GM19463 (cell line): ENCODE measurements around the gene PAPPA2.
"Not testable (repeated sequence)": the region's sequence is repeated elsewhere in the genome, so short reads cannot be mapped to it uniquely, and the experiment has no call there.

Experiments
- ATAC-seq: cut with Tn5 transposase; IDR thresholded peaks from one replicate; pipeline ENCODE4 v1.9.1; 2021; ENCODE audit warnings: mild to moderate bottlenecking, moderate library complexity; ENCODE audit not compliant: unreplicated experiment

Gene PAPPA2

DNA sequence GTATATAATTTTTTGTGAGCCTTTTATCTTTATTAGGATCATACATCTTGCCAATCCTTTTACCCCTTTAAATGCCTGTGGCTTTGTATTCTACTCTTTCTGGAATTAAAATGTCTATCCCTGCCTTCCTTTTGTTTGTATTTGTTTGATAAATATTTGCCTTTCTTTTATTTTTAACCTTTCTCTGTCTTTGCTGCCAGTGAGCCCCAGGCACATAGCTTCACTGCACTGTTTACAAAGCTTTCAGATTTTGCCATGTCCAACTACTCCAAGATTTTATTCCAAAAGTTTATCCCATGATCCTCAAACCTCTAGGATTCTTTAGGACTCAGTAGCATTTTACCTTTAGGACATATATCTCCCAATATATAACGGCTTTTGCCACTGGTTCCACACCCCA lies 281.2 kb downstream of the PAPPA2 start:
- ATAC-seq = no peak

DNA sequence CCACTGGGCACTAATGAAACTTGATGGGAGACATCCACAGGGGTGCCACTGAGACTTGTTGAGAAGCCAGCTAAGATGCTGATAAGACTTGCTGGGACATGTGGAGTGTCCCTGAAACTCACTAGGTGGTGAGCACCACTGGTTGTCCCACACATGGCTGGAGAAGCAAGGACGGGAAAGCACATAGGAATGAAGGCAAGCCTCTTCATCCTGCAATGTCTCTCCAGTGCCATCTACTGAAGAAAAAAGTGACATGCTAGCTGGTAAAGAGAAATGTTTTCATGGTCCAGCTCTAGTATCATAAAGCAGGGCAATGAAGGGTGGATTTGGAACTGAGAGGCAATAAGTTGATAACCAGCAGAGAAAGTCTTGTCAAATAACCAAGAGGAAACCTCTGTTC lies 283.0 kb downstream of the PAPPA2 start:
- no peak for ATAC-seq

DNA sequence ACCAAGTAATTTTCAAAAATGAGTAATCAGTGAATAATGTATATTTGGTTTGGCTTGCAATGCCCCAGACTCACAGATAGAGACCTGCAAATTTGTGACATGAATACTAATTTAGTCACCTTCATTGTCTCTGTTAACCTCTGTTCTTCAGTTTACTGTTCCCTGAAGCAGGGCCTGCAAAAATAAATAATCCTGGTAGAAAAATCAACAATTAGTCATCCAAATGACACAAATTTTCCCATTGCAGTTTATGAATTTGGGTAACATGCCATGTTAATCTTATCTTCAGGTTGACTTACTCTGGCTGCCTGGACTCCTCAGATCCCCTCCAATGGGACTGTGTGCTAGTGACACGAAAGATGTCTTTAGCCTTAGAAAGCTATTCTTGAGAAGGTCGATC lies 289.5 kb downstream of the PAPPA2 start:
- no peak for ATAC-seq

DNA sequence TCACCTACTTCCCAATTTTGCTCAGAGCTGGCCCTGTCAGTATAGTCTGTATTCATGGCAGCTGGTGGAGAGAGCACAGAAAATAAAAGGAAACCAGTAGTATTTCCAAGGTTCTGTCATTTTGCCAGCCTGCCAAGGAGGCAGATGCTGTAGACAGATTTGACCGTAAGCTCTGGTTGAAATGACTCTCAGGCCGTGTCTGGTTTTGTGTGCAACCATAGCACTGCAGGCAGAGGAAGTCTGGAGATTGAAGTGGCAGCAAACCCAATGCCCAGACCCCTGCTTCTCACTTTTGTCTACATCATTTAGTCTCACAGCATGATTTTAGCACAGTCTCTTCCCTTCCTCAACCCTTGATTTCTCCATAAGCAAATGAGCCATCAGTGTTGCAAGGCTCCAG lies 291.7 kb downstream of the PAPPA2 start:
- no peak for ATAC-seq

DNA sequence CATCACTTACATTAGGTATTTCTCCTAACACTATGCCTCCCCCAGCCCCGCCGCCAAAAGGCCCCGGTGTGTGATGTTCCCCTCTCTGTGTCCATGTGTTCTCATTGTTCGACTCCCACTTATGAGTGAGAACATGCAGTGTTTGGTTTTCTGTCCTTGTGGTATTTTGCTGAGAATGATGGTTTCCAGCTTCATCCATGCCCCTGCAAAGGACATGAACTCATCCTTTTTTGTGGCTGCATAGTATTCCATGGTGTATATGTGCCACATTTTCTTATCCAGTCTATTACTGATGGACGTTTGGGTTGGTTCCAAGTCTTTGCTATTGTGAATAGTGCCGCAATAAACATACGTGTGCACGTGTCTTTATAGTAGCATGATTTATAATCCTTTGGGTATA lies 293.8 kb downstream of the PAPPA2 start:
- ATAC-seq = not testable (repeated sequence)

DNA sequence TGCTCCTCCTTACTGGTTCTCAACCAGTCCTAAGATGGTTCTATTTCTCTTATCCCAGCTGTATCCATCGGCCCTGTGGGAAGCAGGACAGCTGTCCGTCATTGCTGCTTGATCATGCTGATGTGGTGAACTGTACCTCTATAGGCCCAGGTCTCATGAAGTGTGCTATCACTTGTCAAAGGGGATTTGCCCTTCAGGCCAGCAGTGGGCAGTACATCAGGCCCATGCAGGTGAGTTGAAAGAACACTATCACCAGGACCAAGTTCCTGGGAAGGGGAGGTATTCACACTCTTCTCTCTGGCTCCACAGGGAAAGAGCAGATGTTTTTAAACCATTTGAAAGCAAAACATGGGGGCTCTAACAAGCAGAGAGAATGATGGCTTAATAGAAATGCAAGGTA lies 302.6 kb downstream of the PAPPA2 start:
- ATAC-seq = no peak

DNA sequence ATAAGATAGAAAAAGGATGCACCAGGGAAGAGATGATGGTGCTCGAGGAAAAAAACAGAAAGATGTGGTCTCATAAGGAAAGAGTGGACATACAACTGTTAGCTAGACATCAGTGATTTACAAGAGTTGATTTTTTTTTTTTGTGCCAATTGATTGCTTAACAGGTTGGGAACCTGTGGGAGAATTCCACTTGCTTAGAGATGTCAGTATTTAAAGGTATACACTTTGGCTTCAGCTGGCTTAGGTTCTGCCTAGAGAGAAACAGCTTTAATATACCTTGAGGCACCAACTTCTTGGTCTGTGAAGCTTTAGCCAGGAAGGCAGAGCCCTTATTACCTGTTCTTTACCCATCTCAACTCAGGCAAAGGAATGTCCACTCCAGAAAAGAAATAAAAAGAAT lies 303.8 kb downstream of the PAPPA2 start:
- ATAC-seq = no peak

DNA sequence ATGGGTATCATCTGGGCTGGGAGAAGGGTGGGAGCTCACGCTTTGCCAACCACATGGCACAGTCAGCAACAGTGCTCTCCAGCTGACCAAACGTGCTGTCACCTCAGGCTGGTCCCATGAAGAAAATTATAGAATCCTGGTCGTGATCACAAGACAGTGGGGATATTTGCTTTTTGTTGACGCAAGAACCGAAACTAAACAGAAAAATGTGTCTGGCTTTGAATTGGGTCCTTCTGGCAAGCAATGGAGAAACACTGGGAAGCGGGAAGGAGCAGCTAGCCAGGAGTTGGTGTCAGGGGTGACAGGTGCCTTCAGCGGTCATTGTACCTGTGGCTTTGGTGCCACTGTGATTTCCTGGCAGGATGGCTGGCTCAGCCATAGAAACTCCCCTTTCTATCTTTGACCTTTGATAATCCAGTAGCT lies 304.8 kb downstream of the PAPPA2 start:
- ATAC-seq = no peak

DNA sequence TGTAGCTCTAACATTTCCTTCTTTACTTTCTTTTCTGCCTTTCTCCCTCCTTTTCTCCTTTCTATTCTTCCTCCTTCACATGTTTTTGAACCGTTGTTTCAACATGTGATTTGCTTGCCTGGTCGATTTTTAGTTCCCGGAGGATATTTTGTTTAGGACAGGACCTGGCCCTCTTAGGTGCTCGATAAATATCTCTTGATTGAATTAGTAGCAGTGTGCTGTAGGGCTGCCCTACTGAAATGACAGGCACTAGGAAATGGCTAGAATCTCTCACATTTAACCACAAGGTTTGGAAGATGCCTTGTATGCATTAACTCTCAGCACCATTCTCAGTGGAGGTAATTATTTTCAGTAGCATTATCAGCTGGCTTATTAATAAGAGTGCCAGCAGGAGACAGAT lies 305.6 kb downstream of the PAPPA2 start:
- ATAC-seq = no peak

DNA sequence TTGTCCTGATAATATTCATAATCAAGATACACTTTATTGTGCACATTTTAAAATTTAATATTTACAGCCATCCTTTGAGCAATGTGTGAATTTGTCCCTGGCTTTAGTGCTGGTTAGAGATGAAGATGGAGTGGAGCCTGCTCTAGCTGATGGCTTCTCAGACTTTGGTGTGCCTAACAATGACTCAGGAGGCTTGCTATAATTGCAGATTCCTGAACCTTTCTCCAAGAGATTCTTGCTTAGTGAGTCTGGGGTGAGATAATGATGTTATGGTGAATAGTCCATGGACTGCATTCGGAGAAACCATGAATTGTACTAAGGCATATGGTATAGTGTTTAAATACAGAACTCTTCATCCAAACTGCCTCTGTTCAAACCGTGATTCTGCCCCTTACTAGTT lies 307.1 kb downstream of the PAPPA2 start:
- no peak for ATAC-seq

DNA sequence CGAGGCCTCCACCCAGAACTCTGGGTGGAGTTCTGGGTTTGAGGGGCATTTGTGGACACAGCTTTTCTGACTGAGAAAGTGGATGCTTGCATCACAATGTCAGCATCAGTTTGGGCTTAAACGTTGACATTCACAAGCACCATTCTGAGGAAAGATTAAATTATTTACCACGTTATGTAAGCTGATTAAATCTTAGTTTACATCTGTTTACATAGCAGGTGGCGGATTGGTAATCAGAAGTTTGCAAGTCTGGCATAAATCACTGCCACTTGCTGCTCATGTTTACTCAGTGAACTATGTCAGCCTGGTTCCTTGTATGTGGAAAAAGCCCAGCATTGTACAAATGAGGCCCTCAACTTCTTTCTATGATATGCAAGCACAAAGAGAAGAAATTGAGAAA lies 310.1 kb downstream of the PAPPA2 start:
- ATAC-seq = no peak

DNA sequence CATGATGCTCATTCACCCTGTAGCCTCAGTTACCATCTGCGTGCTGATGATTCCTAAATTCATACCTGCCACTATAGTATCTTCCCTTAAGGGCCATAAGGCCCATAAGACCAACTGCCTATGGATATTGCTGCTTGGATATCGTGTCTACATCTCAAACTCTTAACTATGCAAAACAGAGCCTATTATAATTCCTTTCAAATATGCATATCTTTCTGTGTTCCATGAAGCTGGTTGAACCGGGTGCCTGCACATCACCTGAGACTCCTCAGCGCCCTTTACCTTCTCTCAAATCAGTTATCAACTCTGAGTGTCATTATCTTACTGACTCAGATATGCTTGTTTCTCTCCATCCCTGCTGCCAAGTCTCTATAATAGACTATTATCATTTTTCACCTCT lies 311.2 kb downstream of the PAPPA2 start:
- no peak for ATAC-seq

DNA sequence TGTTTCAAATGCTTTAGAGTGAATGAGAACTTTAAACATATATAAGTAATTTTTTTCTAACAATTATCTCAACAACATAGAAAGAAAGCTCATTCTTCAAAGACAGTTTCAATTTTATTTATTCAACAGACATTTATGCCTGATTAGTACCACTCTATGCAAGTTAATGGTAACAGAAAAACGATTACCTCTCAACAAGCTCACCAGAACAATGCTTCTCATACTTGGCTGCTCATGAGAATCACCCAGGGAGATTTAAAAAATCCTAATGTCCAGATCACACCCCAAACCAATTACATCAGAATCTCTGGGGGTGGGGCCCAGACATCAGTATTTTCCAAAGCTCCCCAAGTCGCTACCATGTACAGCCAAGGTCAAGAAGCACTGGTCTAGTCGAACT lies 312.4 kb downstream of the PAPPA2 start:
- ATAC-seq = no peak

DNA sequence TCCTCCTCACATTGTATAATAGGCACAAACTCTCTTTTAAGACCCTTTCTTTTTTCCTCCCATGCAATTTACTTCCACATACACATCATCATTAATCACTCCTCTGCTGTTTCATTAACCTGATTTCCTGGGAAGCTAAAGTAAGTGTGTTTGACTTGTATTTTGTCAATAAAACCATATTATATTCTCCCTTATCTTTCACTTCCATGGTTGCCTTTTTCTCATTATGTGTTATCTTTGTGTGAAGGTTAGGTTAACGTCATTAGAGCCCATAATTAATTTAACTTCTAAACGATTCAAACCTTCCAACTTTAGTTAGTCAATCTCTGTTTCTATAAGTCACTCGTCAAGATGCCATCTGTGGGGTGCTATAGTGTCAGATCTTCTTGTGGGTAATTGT lies 313.0 kb downstream of the PAPPA2 start:
- ATAC-seq = no peak

DNA sequence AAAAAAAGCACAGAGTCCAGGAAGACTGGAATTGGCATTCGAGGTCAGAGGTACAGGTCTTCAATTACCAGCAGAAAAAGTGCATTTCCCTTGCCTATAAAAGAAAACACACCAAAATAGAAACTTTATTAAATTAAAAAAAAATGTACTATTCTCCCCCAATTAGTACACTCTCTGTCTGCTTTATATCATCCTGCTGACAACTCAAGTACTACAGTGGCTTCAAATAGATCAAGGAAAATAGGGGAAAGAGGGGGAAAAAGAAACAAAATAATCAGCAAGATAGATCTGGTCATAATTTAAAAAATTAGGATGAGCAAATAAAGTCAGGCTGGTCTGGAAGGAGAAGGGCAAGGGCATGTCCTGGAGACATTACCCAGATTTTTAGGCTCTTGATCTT lies 315.1 kb downstream of the PAPPA2 start:
- no peak for ATAC-seq

DNA sequence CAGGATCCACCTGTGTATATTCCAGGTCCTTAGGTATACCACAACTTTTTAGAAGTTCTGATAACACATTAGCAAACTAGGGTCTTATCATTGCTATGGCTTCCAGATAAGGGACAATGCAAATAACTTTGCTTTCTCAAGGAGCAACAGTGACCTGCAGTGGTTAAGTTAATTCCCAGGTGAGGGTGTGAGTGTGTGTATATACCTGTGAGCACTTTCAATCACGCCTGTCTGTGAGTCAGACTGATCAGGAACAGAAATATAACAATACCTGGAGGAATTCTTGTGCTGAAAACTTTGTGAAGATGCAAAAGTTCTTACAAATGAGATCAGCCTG lies 317.0 kb downstream of the PAPPA2 start:
- ATAC-seq = no peak

DNA sequence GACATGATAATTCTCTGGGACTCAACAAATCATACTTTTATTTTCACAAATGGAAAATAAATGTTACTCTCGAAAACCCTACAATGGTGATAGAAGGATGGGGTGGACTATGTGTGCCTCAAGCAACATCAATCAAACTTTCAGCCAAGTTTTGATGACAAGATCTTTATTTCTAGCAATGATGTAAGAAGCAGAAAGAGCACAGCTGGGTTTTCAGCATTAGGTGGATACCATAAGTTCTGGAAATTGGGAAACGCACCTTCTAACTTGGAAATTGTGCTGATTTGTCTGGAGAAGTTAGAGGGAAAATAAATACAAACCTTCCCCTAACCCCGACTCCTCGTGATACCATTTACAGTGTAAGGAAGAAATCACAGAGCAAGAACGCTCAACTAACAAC lies 320.3 kb downstream of the PAPPA2 start:
- ATAC-seq = no peak

DNA sequence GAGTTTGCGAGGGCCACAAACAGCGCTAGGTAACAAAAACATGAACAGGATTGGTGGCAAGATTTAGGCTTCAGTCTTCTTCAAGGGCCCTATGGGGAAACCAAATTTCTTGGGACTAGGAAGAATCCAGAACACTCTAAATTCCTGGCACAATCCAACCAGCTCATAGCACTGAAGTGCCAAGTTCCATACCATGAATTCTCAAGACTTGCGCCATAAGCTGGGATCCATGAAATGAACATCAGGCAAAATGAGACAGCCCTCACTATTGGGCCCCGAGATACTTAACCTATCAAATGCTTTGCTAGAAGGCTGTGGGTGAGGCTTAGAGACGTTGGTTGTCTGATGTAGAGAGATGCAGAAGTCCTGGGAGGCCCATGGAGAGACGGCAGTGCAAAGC lies 322.1 kb downstream of the PAPPA2 start:
- ATAC-seq = no peak

DNA sequence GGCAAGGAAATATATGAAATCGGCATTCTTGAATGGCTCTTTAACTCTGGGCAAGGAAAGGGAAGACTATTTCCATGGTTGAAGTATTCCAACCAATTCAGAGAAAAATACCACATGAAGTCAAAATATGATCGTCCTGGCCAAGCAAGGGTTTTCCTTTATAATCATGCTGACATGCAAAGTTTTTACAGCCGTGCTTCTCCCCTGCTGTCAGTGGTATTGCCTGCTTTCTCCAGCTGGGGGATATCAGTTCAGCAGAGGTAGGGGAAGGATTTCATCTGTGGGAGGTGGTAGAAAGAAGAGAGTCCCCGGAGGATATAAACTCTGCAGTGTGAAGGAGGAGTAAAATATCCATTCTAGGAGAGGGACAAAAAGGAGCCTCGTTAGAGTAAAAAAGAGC lies 322.8 kb downstream of the PAPPA2 start:
- no peak for ATAC-seq

DNA sequence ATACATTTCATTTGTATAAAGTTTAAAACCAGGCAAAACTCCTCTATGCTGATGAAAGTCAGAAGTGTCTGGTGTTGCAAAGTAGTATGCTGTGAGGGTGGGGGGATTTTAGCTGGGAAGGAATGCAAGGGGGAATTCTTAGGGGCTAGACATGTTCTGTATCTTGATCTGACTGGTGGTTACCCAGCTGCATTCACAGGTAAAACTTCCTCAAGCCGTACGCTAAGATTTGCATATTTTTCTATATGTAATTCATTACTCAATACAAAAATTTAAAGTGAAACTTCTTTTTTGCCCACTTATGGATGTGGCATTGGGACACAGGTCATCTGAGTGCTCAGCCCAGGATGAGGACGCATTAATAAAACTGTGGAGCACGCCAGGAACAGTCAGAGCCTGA lies 323.3 kb downstream of the PAPPA2 start:
- ATAC-seq = no peak

DNA sequence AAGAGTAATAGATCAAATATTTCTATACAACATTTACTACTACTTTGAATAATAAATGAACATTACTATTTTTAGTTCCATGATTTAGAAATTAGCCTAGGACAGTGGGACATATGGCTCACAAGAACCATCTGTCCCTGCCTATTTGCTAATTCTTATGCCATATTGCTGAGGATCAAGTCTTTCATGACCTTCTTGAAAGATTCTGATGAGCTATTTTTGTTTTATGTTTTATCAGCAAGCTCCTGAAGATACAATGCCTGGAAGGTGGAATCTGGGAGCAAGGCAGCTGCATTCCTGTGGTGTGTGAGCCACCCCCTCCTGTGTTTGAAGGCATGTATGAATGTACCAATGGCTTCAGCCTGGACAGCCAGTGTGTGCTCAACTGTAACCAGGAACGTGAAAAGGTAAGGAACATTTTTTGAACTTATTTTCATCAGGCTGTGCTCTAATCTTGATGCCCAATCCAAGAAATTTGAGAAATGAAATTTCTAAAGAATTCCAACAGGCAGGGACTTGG lies 326.7 kb downstream of the PAPPA2 start:
- no peak for ATAC-seq

DNA sequence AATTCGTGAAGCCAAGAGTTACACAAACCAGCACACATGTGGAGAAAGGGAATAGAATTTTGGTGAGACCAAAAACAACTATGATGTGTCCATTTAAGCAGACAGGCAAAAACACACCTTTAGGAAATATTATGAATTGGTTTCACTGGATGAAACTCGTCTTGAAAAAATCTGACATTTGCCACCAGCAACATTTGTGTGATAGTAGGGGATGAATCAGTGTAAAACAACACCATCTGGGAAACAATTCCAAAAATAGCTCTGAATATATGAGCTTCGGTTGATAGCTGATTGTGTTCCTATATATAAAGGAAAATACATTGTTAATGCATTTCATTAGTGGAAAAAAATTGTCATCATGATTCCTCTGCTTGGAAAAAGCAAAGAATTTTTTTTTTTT lies 327.8 kb downstream of the PAPPA2 start:
- ATAC-seq = no peak

DNA sequence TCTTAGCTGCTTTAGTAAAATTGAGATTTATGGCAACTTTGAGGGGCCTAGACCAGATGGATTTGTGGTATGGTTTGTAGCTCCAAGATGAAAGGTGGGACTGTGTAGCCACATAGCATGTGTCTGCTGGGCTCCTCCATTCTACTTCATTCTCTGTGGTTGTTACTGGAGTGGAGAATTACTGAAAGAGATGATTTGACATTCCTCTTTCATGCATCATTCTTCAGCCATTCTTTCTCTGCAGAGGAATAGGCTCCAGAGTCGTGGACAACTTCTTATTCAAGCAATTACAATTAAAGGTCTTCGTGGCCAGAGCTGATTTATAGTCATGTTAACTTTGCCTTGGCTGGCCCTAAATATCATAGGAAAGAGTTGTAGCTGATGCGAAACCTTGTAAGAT lies 328.9 kb downstream of the PAPPA2 start:
- ATAC-seq = no peak

DNA sequence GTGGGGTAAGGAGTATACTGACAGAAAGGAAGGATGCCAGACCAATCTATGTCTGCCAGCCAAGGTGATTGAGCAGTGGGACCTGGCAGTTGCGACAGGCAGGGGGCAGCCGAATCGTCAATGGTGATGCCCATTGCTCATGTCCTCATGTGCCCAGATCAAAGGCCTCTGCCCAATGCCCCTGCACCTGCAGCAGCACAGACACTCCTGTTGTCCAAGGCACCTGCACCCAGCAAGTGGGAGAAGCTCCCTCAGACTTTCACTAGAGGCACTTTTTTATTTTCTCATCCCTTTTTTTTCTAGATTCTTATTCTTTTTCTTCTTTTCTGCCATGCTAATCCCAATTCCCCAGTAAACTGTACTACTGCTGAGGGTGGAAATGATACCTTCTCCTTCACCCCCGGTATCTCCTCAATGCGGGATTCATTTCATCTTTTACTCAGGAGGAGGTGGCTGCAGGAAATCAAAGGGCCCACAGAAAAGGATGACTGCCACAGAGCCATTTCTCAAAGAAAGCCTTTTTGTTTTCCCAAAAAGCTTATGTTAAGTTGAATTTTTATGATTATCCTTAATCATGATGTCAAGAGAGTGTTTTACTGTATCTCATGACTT lies 332.0 kb downstream of the PAPPA2 start:
- ATAC-seq = no peak
